Umbilical cord (tissue), 2 donors: ENCODE results near the gene GOLGA8N. TPM values are rescaled to one million over a fixed set of nuclear protein-coding genes. Genes with fewer than 3 reads are reported as not detected.
"Not testable (repeated sequence)": the region's sequence is repeated elsewhere in the genome, so short reads cannot be mapped to it uniquely, and the experiment has no call there.

ENCODE experiments used
- DNase-seq: peaks from one replicate; pipeline ENCODE4 v3.0.0-alpha.2; 2015; ENCODE audit warnings: low spot score
- total RNA-seq: library from RNA; depleted of rRNA; stranded (reverse); fragments of >200 nt; gene quantifications from one replicate; pipeline ENCODE4 v1.2.3, GENCODE V29; 2014; ENCODE audit warnings: low replicate concordance; ENCODE audit not compliant: insufficient read depth

The GOLGA8N gene
- total RNA-seq: 14.7 TPM

GRCh38 chr15:32593151-32593550, at the start of gene GOLGA8N:
GOLGA8N (plus strand) TSS chr15:32593456.
- not testable (repeated sequence) for DNase-seq

DNA sequence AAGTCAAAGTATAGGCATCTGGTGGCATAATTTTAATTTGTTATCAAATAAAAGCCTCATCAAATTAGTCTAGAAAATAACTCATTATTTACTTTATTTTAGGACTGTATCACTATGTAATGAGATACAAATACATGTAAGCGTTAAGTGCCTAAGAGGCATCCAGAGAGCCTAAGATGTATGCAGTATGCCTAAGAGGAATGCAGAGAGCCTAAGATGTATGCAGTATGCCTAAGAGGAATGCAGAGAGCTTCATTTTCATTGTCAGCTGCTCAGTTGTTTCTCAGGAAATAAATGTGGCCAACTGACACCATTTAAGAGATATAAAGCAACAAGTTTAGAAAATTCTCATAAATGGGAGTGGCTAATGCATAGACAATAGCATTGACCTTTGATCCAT, 49.8 kb upstream of the GOLGA8N start:
- not testable (repeated sequence) for DNase-seq

GRCh38 chr15:32545129-32545528, 48.1 kb upstream of the GOLGA8N start:
- DNase-seq: not testable (repeated sequence)

- DNase-seq: not testable (repeated sequence)
Observed at GRCh38 chr15:32554587-32554986, 38.7 kb upstream of the GOLGA8N start.

DNA sequence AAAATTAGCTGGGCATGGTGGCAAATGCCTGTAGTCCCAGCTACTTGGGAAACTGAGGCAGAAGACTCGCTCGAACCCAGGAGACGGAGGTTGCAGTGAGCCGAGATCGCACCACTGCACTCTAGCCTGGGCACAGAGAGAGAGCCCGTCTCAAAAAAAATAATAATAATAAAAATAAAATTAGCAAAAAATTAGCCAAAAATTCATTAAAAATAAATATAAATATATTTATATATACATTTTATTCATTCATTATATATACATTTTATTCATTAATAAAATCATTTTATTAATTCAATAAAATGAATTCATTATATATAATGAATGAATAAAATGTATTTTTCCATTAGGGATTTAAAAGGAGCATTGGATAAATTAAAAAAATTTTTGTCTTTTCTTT, 31.1 kb upstream of the GOLGA8N start:
- DNase-seq: not testable (repeated sequence)

DNA sequence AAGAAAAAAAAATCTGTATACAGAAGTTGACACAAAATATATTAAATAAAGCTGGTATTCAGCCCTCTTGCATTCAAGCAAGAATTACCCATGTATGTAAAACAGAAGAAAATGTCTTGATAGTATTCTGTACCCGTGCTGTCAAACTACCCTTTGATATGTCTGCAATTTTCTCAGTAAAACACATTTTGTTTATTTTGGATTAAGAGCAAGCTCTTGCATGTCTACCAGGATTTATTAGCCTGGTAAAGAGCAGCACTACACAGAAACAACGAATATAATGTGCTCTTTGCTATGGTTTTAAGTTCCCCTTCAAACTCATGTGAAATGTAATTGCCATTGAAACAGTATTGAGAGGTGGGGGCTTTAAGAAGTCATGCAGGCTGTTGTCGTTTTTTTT, 24.3 kb upstream of the GOLGA8N start:
- not testable (repeated sequence) for DNase-seq

GRCh38 chr15:32578482-32578881, 14.8 kb upstream of the GOLGA8N start:
- not testable (repeated sequence) for DNase-seq

GRCh38 chr15:32585844-32586243, 7.4 kb upstream of the GOLGA8N start:
- DNase-seq: not testable (repeated sequence)

DNA sequence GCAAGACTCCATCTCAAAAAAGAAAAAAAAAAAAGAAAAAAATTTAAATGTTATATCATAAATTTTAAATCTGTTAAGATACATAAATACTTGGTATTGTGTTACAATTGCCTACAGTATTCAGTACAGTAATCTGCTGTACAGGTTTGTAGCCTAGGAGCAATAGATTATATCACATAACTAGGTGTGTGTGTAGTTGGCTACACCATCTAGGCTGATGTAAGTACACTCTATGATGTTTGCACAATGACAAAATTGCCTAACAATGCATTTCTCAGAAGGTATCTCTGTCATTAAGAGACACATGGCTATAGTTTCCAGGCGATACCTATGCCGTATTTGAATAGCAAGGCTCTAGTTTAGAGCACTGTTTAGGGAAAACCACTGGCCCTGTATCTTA, 16.3 kb downstream of the GOLGA8N start:
- DNase-seq: not testable (repeated sequence)

- DNase-seq: peak; percentile 33
Observed at GRCh38 chr15:32610719-32611118, 17.5 kb downstream of the GOLGA8N start.

DNA sequence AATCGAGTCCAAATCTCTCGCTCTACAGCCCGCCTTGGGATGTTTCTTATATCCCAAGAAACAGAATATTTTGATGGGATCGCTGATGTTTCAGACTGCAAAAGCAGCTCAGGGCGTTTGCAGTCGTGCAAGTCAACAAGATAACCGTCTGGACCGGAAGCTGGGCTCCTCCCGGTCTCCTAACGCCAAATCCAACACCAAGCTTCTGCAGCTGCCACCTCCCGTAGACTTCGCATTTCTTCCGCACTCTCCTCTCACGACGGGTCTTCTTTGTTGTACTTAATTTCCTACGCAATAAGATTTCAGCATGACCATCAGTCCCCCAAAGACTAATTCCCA, 21.4 kb downstream of the GOLGA8N start:
- DNase-seq: not testable (repeated sequence)

DNA sequence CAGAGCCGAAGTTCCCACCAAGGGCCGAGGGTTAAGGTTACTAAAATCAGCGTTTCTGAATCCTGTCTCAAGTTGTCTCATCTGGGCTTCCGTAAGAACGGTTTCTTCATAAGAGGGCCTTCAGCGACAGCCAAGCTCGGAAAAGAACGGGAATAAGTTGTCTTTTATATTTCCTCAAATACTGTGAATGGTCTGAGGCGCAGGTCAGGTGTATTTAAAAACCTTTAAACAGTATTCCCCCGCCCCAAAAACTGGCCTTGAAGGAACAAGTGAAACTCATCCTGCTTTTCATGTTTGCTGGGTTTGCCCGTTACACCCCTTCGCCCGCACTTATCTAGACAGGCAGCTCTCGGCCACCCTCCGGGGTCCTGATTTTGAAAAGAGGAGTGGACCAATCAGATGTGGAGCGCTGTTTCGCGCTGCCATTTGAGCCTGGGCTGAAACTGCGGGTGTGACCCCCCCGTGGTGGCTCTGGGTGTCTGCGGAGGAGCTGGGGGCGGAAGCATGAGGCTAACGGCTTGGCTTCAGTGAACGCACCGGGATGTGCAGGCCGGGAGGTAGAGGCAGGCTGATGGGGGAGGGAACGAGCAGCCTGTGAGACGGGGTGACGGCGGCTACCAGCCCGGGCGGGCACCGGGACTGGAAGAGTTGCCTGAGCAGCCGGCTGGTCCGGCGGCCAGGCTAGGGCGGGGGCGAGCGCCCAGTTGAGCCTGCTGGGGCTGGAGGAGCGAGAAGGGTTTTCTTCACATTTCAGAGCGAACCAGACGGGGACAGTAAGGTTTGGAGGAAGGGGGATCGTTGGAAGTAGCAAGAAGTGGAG, 22.0 kb downstream of the GOLGA8N start, which contains the start of gene ARHGAP11A:
TSS of gene ARHGAP11A (plus strand) at position 454 of the 820 bp plus-strand sequence. CDS start 708 bp downstream, outside the sequence.
- DNase-seq: peak; percentile 79

DNA sequence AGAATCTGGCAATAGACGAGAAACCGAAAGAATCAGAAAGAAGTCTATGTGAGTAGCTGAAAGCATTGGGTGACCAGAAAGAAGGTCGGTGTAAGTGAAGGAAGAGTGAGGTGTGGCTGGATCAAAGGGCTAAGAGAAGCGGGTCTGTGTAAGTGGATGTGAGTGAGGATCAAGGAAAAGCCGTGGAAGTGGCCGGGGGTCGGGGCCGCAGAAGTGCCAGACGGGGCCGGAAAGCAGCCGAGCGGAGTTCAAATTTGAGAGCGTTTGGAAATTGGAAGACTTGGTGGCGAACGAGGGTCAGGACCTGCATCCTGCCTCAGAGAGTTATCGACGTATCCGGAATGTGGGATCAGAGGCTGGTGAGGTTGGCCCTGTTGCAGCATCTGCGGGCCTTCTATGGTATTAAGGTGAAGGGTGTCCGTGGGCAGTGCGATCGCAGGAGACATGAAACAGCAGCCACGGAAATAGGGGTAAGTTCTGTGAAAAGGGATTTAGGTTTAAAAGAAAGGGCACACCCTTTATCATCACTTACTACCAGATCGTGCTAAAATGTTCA, 22.7 kb downstream of the GOLGA8N start:
- DNase-seq: not testable (repeated sequence)

DNA sequence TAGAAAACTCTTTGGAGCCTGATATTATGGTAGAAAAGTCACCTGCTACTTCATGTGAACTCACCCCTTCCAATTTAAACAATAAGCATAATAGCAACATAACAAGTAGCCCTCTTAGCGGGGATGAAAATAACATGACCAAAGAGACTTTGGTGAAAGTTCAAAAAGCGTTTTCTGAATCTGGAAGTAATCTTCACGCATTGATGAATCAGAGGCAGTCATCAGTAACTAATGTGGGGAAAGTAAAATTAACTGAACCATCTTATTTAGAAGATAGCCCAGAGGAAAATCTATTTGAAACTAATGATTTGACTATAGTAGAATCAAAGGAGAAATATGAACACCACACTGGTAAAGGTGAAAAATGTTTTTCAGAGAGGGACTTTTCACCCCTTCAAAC, 43.2 kb downstream of the GOLGA8N start:
- DNase-seq: no peak

DNA sequence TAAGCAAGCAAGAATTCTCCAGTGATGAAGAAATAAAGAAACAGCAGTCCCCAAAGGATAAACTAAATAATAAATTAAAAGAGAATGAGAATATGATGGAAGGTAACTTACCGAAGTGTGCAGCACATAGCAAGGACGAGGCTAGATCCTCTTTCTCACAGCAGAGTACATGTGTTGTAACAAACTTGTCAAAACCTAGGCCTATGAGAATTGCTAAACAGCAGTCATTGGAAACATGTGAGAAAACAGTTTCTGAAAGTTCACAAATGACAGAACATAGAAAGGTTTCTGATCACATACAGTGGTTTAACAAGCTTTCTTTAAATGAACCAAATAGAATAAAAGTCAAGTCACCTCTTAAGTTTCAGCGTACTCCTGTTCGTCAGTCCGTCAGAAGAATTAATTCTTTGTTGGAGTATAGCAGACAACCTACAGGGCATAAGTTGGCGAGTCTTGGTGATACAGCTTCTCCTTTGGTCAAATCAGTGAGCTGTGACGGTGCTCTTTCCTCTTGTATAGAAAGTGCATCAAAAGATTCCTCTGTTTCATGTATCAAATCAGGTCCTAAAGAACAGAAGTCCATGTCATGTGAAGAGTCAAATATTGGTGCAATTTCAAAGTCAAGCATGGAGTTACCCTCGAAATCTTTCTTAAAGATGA, 43.8 kb downstream of the GOLGA8N start:
- DNase-seq: no peak

GRCh38 chr15:32637704-32638103, 44.4 kb downstream of the GOLGA8N start:
- no peak for DNase-seq

GRCh38 chr15:32641517-32642059, 48.3 kb downstream of the GOLGA8N start, which contains the start of gene SCG5:
SCG5 (plus strand) TSS chr15:32641710; CDS start chr15:32643593, 1,883 bp downstream.
- peak; percentile 42 for DNase-seq

DNA sequence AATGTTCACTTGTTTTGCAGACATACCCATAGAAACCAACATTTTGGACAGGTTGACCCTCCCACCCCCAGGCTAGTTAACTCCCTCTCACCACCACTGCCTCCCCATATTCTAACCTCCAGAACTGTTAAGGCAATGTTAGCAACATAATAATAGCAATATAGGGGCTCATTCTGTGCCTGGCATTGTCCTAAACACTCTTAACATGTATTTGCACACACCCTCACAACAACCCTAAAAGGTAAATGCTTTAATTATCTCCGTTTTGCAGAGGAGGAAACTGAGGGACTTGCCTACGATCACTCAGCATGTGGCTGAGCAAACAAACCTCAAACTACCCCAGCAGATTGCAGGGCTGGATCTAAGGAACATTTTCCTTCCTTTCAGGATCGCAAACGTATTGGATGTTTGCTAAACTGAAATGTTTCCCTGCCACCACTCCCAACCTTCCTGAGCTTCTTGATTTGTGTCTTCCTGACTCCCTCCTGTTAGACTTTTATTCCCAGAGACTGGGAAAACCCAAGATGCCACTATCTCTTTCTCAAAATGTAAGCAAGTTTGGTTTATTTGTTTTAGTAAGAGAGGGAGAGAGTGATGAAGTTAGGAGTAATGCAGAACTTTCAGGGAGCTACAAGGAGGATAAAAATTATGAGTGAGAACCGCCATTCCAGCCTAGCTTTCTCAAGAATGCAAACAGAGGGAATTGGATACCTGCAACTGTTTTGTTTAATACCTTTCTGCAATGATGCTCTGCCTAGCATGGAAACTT, 49.6 kb downstream of the GOLGA8N start:
- DNase-seq: no peak

- no peak for DNase-seq
Observed at GRCh38 chr15:32643907-32644445, 50.7 kb downstream of the GOLGA8N start.

- no peak for DNase-seq
Observed at GRCh38 chr15:32646291-32646690, 53.0 kb downstream of the GOLGA8N start.

DNA sequence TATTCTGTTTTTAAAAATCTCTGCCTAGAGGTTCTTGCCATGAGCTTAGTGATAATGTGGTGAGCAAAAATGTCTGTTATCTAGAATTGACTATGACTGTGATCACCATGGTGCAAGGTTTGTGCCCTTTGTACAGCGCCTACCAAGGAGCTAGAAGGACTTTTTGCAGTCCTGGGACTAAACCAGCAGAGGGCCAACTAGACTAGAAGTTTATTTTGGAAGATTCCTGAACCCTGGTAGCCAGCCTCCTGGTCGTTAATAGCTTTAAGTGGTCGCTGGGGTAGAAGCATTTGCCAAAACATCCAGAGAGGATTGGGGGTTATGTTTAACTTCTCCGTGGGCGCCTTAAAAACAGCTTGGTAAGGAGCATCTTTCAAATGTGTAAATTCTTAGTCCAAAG, 56.1 kb downstream of the GOLGA8N start:
- no peak for DNase-seq
